HG02884 (cell line): ENCODE measurements around the gene ZMIZ1.

Experiments
- ATAC-seq: cut with Tn5 transposase; IDR thresholded peaks from one replicate; pipeline ENCODE4 v1.9.1; 2021; ENCODE audit warnings: mild to moderate bottlenecking, moderate library complexity; ENCODE audit not compliant: unreplicated experiment

The ZMIZ1 gene

GRCh38 chr10:79249186-79250121 lies 180.7 kb downstream of the ZMIZ1 start:
- peak; percentile 60 for ATAC-seq

GRCh38 chr10:79250259-79250658 lies 181.5 kb downstream of the ZMIZ1 start:
- ATAC-seq, result peak; percentile 34

GRCh38 chr10:79252450-79252849 lies 183.7 kb downstream of the ZMIZ1 start:
- ATAC-seq, result no peak

GRCh38 chr10:79252971-79253370 lies 184.2 kb downstream of the ZMIZ1 start:
- no peak for ATAC-seq

GRCh38 chr10:79253704-79254103 lies 184.9 kb downstream of the ZMIZ1 start:
- no peak for ATAC-seq

- ATAC-seq, result no peak
Observed at GRCh38 chr10:79254333-79255006, 185.7 kb downstream of the ZMIZ1 start.

GRCh38 chr10:79255007-79255507 lies 186.3 kb downstream of the ZMIZ1 start:
- ATAC-seq, result no peak

GRCh38 chr10:79256264-79256806 lies 187.6 kb downstream of the ZMIZ1 start:
- no peak for ATAC-seq

- no peak for ATAC-seq
Observed at GRCh38 chr10:79258894-79259293, 190.1 kb downstream of the ZMIZ1 start.

- no peak for ATAC-seq
Observed at GRCh38 chr10:79259834-79260233, 191.1 kb downstream of the ZMIZ1 start.

GRCh38 chr10:79260811-79261740 lies 192.3 kb downstream of the ZMIZ1 start:
- ATAC-seq, result no peak

- no peak for ATAC-seq
Observed at GRCh38 chr10:79262131-79262530, 193.4 kb downstream of the ZMIZ1 start.

- no peak for ATAC-seq
Observed at GRCh38 chr10:79262959-79263746, 194.4 kb downstream of the ZMIZ1 start.

GRCh38 chr10:79263939-79264338 lies 195.2 kb downstream of the ZMIZ1 start:
- ATAC-seq, result no peak

- no peak for ATAC-seq
Observed at GRCh38 chr10:79264942-79265341, 196.2 kb downstream of the ZMIZ1 start.

- peak; percentile 14 for ATAC-seq
Observed at GRCh38 chr10:79266084-79266483, 197.3 kb downstream of the ZMIZ1 start.

- ATAC-seq, result peak; percentile 86
Observed at GRCh38 chr10:79266543-79267312, 198.0 kb downstream of the ZMIZ1 start.

- no peak for ATAC-seq
Observed at GRCh38 chr10:79267499-79267898, 198.7 kb downstream of the ZMIZ1 start.

- ATAC-seq, result no peak
Observed at GRCh38 chr10:79268161-79268601, 199.4 kb downstream of the ZMIZ1 start.
